Activated effector memory CD4-positive, alpha-beta T cell treated with Interleukin-2 at 50 U/mL for 16 hours (primary cell): ENCODE data around the gene MED20.

ENCODE experiments used
- DNase-seq: peaks from one replicate; pipeline ENCODE4 v3.0.0-alpha.2; 2020

Gene MED20

DNA sequence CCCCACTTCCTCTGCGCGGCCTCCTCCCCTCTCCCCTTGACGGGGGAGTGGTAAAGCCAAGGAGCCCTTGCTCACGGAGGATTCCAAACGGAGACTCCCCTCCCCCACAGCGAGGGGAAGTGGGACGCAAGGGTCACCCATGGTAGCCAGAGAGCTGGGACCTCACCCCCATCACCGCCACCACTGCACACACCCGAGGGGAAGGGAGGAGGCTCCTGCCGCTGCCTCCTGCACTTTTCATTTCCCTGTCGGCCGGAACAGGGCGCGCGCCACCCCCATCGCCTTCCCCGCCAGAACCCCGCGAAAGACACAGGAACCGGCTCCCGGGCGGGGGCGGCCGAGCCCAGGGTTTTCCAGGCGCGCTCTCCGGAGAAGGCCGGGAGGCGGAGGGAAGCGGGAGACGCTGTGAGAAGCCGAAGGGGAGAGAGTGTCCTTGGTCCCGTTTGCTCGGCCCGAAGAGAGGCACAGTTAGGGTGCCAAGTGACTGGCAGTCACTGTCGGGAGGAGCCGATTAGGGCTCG lies 19.9 kb upstream of the MED20 start:
- peak; percentile 47 for DNase-seq

GRCh38 chr6:41939848-41940758 lies 19.2 kb upstream of the MED20 start:
- DNase-seq: peak; percentile 18

DNA sequence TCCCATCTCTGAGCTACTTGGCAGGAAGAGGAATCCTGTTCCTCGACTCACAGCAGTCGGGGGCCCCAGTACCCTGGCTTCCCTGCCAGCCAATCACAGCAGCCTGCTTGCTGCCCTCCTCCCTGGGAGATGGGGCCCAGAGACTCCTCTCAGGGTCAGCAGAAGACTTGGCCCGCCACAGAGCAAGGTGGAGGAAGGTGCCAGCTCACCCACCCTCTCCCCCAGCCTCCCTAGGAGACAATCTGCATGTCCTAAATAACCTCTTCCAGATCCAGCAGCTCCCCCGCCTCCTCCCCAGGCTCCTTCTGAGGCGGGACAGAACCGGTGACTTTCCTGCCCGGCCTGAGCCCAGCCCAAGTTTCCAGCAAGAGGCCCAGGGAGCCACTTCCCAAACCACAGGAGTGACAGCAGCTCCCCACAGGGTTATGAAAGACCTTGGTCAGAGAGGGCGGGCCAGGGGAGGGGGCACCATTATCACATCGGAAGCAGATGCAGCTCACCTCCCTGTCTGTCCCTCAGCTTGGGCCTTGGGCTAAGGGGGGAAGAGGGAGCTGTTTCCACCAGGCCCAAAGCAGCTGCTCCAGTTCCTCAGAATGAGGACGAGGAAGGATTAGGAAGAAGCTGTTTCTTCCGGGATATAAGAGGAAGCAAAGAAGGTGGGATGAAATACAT lies 18.4 kb upstream of the MED20 start:
- DNase-seq: no peak

DNA sequence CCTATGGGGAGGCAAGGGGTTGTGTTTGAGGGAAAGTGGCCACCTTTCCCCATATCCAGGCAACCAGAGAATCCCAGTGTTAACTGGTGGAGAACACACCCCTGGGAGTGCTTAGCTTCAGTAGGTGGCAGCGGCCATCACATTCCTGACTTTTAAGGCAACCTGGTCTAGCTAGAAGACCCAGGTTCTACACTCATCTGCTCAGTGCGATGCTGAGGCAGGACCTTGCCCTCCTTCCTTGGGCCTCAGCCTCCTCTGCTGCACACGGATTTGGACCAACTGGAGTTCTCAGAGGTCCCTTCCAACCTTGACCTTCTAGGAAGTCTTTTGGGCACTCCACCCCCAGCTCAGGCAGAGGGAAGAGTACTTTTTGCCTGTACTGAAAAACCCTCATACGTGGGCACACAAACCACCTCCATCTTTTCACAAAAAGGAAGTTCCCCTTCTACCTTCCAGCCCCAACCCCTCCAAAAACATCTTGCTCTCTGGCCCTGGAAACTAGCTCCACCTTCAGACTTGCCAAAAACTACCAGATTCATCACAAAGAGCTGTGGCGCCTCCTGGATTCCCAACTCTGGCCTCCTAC lies 17.7 kb upstream of the MED20 start:
- DNase-seq: no peak

GRCh38 chr6:41937861-41938574 lies 17.1 kb upstream of the MED20 start:
- DNase-seq: peak; percentile 60

DNA sequence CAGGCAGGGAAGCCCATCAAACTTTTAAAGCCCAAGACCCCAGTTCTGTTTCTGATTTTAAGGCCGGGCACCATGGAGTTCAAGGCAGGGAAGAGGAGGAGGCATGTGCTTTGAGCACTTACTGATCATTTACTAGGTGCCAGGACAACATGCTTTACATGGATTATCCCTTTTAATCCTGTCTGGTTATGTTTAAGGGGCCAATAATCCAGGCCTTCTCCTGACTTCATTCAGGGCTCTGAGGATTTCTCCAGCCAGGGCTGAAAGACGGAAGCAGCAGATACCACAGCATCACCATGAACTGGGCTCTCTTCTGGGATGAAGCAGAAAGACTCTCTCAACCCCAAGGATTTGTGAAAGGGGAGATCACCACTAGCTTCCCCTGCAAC lies 16.5 kb upstream of the MED20 start:
- DNase-seq: no peak

- peak; percentile 78 for DNase-seq
These were observed 15.3 kb upstream of the MED20 start for GRCh38 chr6:41936073-41936837.

DNA sequence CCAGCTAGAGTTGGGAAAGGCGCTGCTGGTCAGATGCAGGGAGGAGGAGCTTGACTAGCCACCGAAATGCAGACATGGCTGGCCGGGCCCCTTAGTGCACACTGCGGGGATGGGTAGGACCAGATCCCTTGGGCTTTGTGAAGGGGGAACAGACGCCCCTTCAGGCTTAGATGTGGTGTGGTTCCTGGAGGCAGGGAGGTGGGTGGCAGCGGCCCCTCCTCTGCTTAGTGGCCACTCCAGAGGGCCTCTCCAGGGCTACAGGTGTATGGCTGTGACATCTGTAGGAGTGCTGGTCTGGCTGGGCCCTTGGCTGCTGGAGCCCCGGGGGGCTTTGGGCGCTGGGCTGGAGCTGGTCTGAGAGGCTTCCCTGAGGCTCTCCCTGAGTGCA lies 14.7 kb upstream of the MED20 start:
- no peak for DNase-seq

DNA sequence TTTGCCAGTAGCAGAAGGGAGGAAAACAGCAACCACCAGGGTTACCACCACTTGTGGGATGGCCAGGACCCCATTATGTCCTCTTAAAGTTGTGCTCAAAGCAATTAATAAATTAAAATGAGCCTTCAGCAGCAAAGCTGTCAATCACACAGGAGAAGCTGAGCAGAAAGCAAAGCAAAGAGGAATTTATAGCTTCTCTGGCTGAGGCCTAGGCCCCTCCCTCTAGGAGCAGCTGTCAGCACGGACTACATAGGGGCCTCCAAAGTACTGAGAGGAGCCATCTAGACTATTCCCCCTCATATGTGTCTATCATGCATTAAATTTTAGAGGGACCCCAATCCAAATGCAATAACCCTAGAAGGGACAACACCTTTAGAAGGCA lies 14.2 kb upstream of the MED20 start:
- DNase-seq: no peak

DNA sequence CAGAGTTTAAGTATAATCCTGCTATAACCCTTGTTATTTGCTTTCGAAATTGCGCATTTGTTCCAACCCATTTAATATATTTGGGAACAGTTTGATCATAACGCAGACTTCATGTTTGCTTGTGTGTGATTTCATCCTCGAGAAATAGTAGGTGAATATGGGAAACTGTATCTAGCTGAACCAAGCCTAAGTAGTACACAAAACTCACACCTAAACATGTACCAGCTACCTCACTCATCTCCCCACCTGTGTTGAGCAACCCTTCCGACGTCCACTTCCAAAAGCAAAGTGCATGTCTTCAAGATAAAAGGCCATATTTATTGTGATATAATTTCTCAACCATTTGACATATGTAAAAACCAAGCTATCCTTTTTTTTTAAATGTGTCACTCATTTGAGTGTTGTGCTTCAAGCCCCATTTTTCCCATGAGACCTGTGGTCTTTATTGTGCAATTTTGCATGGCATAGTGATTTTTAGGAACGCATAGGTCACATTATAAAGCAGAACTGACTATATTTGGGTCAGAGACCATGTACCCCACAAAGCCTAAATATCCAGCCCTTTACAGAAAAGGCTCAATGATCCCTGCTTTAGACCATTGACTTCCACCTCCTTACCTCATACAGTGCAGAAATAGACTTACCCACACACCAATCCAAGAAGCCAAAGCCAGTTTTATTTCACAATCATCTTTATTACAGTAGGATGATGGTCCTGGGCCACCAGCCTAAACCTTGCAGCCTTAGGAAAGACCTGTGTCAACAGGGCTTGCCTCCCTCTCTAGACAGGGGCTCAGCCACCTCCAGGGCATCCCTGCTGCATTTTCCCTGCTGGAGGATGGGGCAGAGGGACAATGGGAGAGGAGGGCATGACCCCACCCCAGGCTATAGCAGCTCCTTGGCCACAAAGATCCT lies 13.6 kb upstream of the MED20 start:
- DNase-seq: no peak

- no peak for DNase-seq
These were observed 11.4 kb upstream of the MED20 start for GRCh38 chr6:41932378-41932777.

DNA sequence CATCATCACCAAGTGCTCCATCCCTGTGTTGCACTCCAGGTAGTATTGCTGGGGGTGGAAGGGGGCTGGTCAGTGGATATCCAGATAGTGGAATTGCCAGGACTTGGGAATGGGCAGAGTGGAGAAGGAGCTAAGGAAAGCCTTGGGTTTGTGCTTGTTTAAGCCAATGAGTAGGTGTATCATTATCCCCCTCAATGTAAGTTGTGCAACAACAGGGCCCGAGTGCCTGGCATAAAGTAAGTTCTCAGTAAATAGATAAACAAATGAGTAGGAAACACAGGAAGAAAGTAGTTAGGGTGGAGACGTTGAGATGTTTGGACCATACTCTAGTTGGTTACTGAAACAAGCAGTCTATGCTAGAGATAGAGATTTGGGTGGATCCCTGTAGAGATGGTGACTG lies 10.9 kb upstream of the MED20 start:
- DNase-seq: no peak

GRCh38 chr6:41929924-41930323 lies 9.0 kb upstream of the MED20 start:
- no peak for DNase-seq

DNA sequence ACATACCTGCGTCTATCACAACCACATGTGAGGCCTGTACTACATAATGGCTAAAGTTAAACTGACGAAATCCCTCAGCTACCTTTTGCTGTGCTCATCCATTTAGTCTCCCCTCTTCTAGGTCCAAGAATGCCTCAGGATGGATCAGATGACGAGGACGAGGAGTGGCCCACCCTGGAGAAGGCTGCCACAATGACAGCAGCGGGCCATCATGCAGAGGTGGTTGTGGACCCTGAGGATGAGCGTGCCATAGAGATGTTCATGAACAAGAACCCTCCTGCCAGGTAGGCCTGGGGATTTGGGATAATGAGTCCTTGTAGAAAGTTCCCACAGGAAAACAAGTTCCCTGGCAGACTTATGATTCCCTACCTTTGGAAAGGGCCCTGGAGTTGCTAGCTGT lies 6.3 kb upstream of the MED20 start:
- DNase-seq: no peak

- no peak for DNase-seq
These were observed 1.2 kb upstream of the MED20 start for GRCh38 chr6:41922154-41922553.

DNA sequence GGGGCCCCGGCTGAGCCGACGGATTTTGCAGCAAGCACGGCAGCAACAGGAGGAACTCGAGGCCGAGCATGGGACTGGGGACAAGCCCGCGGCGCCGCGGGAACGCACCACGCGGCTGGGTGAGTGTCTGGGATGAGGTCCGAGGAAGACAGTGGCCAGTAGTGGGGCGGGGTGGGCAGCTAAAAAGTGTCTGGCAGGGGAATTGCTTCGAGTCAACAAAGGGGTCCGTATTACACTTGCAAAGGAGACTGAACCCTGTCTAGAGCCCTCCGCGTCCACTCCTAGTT lies 716 bp upstream of the MED20 start:
- DNase-seq: no peak

DNA sequence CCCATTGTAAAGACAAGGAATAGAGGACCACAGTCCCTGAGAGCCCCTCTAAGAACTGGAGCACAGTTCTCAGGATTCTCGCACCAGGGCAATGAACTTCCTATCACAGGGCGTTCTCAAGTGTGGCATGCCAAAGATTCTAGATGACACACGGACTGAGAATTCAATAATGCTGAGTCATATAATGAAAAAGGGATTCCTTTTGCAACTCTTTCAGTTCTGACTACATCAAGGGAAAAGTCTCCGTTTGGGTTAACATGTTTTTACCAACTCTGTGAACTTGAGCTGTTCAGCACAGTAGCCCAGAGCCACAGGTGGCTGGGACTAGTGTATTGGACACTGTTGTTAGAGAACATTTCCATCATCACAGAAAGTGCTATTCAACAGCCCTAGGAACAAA lies 3.4 kb downstream of the MED20 start:
- DNase-seq: no peak

GRCh38 chr6:41914869-41915530 lies 5.9 kb downstream of the MED20 start:
- no peak for DNase-seq

DNA sequence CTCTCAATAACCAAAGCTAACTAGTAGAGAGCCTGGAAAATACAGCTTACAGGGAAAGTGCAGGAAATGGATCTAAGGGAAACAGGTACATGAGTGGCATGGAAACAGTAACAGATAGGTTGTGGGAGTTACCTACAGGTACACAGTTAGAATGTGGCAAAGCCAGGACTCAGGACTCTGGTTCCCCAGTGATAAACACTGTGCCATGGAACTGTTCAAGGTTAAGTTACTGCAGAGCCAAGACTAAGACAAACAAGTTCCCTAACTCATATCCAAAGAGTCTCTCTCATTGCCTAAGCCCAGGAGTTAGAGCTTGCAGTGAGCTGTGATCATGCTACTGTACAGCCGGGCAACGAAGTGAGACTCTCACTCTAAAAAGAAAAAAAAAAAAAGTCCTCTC lies 6.6 kb downstream of the MED20 start:
- DNase-seq: no peak

DNA sequence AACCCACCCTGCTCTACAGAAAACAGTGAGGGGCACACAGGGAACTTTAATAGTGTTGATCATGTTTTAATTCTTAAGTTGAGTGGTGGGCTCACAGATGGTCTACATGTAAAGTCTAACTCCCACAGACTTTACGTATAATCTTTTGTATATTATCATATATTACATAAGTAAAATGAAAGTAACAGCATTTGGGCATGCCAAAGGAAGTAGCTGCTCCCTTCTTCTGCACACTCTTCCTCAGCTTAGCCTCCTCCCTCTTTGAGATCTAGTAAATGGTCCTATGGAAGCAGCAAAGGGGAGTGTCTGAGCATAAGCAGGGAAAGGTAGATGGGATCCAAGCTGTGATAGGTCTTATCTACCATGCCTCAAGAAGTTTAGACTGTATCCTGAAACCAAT lies 11.2 kb downstream of the MED20 start:
- DNase-seq: no peak
